ENCODE data around the gene CELF3. TPM values are rescaled to one million over a fixed set of nuclear protein-coding genes. Genes with fewer than 3 reads are reported as not detected.
"Not testable (repeated sequence)": the region's sequence is repeated elsewhere in the genome, so short reads cannot be mapped to it uniquely, and the experiment has no call there.

CELF3 gene
- total RNA-seq, 4 donors from 2014 or later: not detected

- peaks cover 2% of the 10 kb centered on the region for H3K4me1 ChIP-seq
- no peaks in the 10 kb centered on the region for H3K27me3 ChIP-seq
- H3K4me3 ChIP-seq: no peak overlapping the region
- no peaks in the 10 kb centered on the region for H3K9me3 ChIP-seq
- DNase-seq (ENCODE audit: low spot score in 2 of 2): no peak
- peaks cover 26% of the 10 kb centered on the region for H3K36me3 ChIP-seq
- WGBS: 76% methylated on average over 4 of the region's 4 CpGs
- no peak overlapping the region for H3K27ac ChIP-seq
- TF ChIP-seq POLR2A (IDR thresholded peaks at IDR 0.05): no peak
- TF ChIP-seq EP300 (IDR thresholded peaks at IDR 0.05): no peak
- no peak for TF ChIP-seq CTCF (IDR thresholded peaks at IDR 0.05)
- TF ChIP-seq POLR2AphosphoS5 (IDR thresholded peaks at IDR 0.05): no peak
Observed at GRCh38 chr1:151680391-151680790, 36.2 kb downstream of the CELF3 start.

GRCh38 chr1:151673407-151673806 lies 43.2 kb downstream of the CELF3 start:
- DNase-seq (ENCODE audit: low spot score in 2 of 2): no peak
- Histone ChIP-seq H3K9me3 (no peaks in the 10 kb centered on the region), H3K27ac (no peak overlapping the region), H3K36me3 (peaks cover 26% of the 10 kb centered on the region), H3K4me1 (no peaks in the 10 kb centered on the region), H3K4me3 (no peak overlapping the region), H3K27me3 (no peaks in the 10 kb centered on the region)
- TF ChIP-seq EP300 (IDR thresholded peaks at IDR 0.05): no peak
- no peak for TF ChIP-seq POLR2A (IDR thresholded peaks at IDR 0.05)
- TF ChIP-seq CTCF (IDR thresholded peaks at IDR 0.05): no peak
- TF ChIP-seq POLR2AphosphoS5 (IDR thresholded peaks at IDR 0.05): no peak
- 81% methylated on average over 1 of the region's 1 CpG for WGBS

- 85% methylated on average over 2 of the region's 2 CpGs for WGBS
- peaks cover 30% of the 10 kb centered on the region for H3K36me3 ChIP-seq
- H3K27me3 ChIP-seq: not testable (repeated sequence)
Observed at GRCh38 chr1:151670036-151670675, 46.4 kb downstream of the CELF3 start.

GRCh38 chr1:151668090-151668489 lies 48.5 kb downstream of the CELF3 start:
- Histone ChIP-seq H3K27me3 (no peaks in the 10 kb centered on the region), H3K9me3 (no peaks in the 10 kb centered on the region), H3K36me3 (peaks cover 28% of the 10 kb centered on the region), H3K4me1 (no peaks in the 10 kb centered on the region), H3K4me3 (no peak overlapping the region), H3K27ac (no peak overlapping the region)
- no peak for DNase-seq (ENCODE audit: low spot score in 2 of 2)
- WGBS: 80% methylated on average over 3 of the region's 3 CpGs
- TF ChIP-seq CTCF (IDR thresholded peaks at IDR 0.05) (no peak), POLR2AphosphoS5 (IDR thresholded peaks at IDR 0.05) (no peak), EP300 (IDR thresholded peaks at IDR 0.05) (no peak)

More at GRCh38 chr1:151670036-151670675, 46.4 kb downstream of the CELF3 start:
- H3K27ac ChIP-seq; H3K4me3 ChIP-seq; H3K4me1 ChIP-seq; DNase-seq (ENCODE audit: low spot score in 2 of 2); H3K9me3 ChIP-seq: not testable (repeated sequence)

- Histone ChIP-seq H3K27ac (no peak overlapping the region), H3K27me3 (no peaks in the 10 kb centered on the region), H3K36me3 (peaks cover 58% of the 10 kb centered on the region), H3K4me3 (no peak overlapping the region), H3K4me1 (no peaks in the 10 kb centered on the region), H3K9me3 (no peaks in the 10 kb centered on the region)
- WGBS: 77% methylated on average over 6 of the region's 6 CpGs
- TF ChIP-seq CTCF (IDR thresholded peaks at IDR 0.05) (no peak), POLR2A (IDR thresholded peaks at IDR 0.05) (no peak), POLR2AphosphoS5 (IDR thresholded peaks at IDR 0.05) (no peak), EP300 (IDR thresholded peaks at IDR 0.05) (no peak)
- DNase-seq (ENCODE audit: low spot score in 2 of 2): no peak
Observed at GRCh38 chr1:151661751-151662150, 54.9 kb downstream of the CELF3 start.

GRCh38 chr1:151655371-151655770 lies 61.2 kb downstream of the CELF3 start:
- no peak for DNase-seq (ENCODE audit: low spot score in 2 of 2)
- Histone ChIP-seq H3K9me3 (no peaks in the 10 kb centered on the region), H3K4me3 (no peak overlapping the region), H3K4me1 (peaks cover 4% of the 10 kb centered on the region), H3K36me3 (peaks cover 27% of the 10 kb centered on the region), H3K27me3 (no peaks in the 10 kb centered on the region), H3K27ac (no peak overlapping the region)
- TF ChIP-seq POLR2AphosphoS5 (IDR thresholded peaks at IDR 0.05): no peak
- no peak for TF ChIP-seq CTCF (IDR thresholded peaks at IDR 0.05)
- no peak for TF ChIP-seq EP300 (IDR thresholded peaks at IDR 0.05)
- 88% methylated on average over 3 of the region's 3 CpGs for WGBS

Measured in suprapubic skin (tissue), 4 donors.